Mammary epithelial cell (primary cell): ENCODE data around the gene CD1B.

Source experiments
- EZH2 ChIP-seq: IDR thresholded peaks from 2 replicates; pipeline ENCODE4 v1.6.1; 2012; ENCODE audit warnings: low read length, inconsistent platforms, borderline replicate concordance
- TF ChIP-seq, protein P1 (sequence below), 2 donors: IDR thresholded peaks in 1 of 2; conservative IDR thresholded peaks in 1 of 2; 2 replicates each; pipeline ENCODE4 v1.5.1; 2011 to 2012; ENCODE audit warnings: inconsistent platforms in 2 of 2, low read length in 2 of 2, mild to moderate bottlenecking in 2 of 2, control low read depth in 1 of 2, low read depth in 1 of 2; ENCODE audit not compliant: insufficient read depth in 1 of 2; ENCODE audit errors: extremely low read depth in 1 of 2

- TF ChIP-seq, protein P1, sequence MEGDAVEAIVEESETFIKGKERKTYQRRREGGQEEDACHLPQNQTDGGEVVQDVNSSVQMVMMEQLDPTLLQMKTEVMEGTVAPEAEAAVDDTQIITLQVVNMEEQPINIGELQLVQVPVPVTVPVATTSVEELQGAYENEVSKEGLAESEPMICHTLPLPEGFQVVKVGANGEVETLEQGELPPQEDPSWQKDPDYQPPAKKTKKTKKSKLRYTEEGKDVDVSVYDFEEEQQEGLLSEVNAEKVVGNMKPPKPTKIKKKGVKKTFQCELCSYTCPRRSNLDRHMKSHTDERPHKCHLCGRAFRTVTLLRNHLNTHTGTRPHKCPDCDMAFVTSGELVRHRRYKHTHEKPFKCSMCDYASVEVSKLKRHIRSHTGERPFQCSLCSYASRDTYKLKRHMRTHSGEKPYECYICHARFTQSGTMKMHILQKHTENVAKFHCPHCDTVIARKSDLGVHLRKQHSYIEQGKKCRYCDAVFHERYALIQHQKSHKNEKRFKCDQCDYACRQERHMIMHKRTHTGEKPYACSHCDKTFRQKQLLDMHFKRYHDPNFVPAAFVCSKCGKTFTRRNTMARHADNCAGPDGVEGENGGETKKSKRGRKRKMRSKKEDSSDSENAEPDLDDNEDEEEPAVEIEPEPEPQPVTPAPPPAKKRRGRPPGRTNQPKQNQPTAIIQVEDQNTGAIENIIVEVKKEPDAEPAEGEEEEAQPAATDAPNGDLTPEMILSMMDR (conservative IDR thresholded peaks at IDR 0.05 in 1 of 2, IDR thresholded peaks at IDR 0.05 in 1 of 2; ENCODE audit: extremely low read depth in 1 of 2, insufficient read depth in 1 of 2, low read depth in 1 of 2, low read length in 2 of 2): no peak
- no peak for TF ChIP-seq EZH2
Observed at GRCh38 chr1:158324395-158324794, 6.9 kb downstream of the CD1B start.
